Astrocyte of the cerebellum (primary cell): ENCODE measurements around the gene SMIM22.

Source experiments
- DNase-seq: peaks from one replicate; pipeline ENCODE4 v3.0.0-alpha.2; 2011; ENCODE audit warnings: low read depth
- H3K4me3 ChIP-seq: 2 replicates; pipeline ENCODE4 v1.5.1; 2011; ENCODE audit warnings: mild to moderate bottlenecking, low read depth, low read length, moderate library complexity
- CTCF ChIP-seq: IDR thresholded peaks from 2 replicates; pipeline ENCODE4 v1.5.1; 2012; ENCODE audit warnings: low read length, low read depth, moderate library complexity, mild to moderate bottlenecking; ENCODE audit errors: missing control alignments
- in situ Hi-C: cut with HindIII; loops from 2 replicates; pipeline ENCODE4 v1.10.0; 2017; ENCODE audit warnings: low sequenced_read_pairs

Gene SMIM22

GRCh38 chr16:4836727-4837126 is 41.6 kb downstream of the SMIM22 start:
- no peak overlapping the region for H3K4me3 ChIP-seq
- in situ Hi-C loops, result no loop called here
- no peak for TF ChIP-seq CTCF
- no peak for DNase-seq

- no peak overlapping the region for H3K4me3 ChIP-seq
- in situ Hi-C loops, result no loop called here
- TF ChIP-seq CTCF, result no peak
- DNase-seq, result no peak
Observed at GRCh38 chr16:4837733-4838501, 42.7 kb downstream of the SMIM22 start.

- no peak overlapping the region for H3K4me3 ChIP-seq
- TF ChIP-seq CTCF, result no peak
- DNase-seq, result no peak
- in situ Hi-C loops, result no loop called here
Observed at GRCh38 chr16:4839942-4840341, 44.8 kb downstream of the SMIM22 start.

GRCh38 chr16:4840984-4841383 is 45.8 kb downstream of the SMIM22 start:
- TF ChIP-seq CTCF, result no peak
- in situ Hi-C loops, result no loop called here
- H3K4me3 ChIP-seq, result no peak overlapping the region
- no peak for DNase-seq
